ENCODE data around the gene XRCC5.
"Not testable (repeated sequence)": the region's sequence is repeated elsewhere in the genome, so short reads cannot be mapped to it uniquely, and the experiment has no call there.

The XRCC5 gene

GRCh38 chr2:216108967-216109921 is at the start of gene XRCC5:
XRCC5 (plus strand) TSS chr2:216109348; CDS start chr2:216109437, 89 bp downstream.
- peak; percentile 97 to 98 for DNase-seq

DNA sequence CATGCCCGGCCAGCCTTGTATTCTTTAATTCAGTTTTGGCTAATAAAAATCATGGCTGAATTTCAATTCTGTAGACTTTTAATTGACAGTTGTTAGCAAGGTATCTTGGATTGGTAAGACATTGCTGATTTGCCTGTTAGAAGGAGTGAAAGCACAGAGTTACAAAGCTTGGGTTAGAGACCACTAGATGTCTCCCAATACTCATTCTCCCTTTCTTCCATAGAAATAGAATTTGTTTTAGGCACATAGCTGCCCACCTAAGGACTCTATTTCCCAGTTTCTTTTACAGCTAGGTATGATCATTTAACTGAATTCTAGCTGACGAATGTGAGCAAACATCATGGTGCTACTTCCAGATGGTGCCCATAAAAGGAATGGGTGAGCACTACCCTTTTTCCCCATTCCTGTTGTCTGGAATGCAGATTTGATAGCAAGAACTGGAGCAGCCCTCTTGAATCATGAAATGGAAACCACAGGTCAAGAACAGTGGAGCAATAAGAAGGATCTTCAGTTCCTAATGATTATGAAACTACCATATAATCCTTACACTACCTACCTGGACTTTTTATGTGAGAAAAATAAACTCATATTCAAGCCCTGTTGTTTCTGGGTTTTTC is 45.0 kb upstream of the XRCC5 start:
- DNase-seq: no peak

DNA sequence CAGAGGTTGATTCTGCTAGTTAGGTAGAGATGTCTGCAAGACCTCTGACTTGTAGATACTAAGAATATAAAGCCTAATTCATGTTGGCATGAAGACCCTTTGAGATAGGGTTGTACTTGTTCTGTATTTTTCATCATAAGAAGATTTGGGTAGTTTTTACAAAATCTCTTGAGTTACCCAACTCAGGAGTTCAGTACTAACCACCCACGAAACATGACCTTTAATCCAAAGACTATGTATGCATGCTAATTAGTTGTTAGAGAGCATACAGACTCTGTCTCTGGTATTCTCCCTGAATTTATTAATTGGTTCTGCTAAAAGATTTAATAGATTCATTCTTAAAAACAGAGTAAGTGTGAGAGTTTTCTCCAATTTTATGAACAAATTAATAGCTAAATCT is 44.5 kb upstream of the XRCC5 start:
- no peak for DNase-seq

DNA sequence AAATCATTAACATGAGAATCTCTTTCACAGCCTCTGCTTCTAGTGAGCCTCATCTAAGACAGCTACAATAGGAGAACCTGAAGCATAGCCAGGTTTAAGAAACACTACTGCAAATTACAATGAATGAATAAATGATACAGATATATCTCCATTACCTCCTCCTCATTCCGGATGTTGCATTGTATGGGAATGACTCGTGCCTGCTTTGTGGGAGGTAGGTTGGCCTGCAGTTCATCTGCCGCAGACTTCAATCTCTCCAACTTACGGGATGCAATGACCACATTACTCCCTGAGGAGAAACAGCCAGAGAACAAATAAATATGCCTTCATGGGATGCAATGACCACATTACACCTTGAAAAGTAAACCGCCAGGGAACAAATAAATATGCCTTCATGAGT is 42.9 kb upstream of the XRCC5 start:
- no peak for DNase-seq

- no peak for DNase-seq
These were observed 40.1 kb upstream of the XRCC5 start for GRCh38 chr2:216069028-216069427.

DNA sequence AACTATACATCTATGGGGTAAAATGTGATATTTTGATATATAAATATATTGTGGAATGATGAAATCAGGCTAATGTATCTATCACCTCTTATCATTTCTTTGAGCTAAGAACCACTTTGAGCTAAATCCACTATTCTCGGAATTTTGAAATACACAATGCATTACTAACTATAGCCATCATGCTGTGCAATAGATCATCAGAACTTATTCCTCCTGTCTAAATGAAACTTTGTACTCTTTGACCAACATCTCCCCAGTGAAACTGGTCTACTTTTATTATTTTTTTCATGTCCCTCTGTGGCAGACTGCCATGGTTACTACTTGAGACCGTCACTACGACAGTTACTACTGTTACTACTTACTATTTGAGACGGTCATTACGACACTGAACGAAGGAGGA is 39.0 kb upstream of the XRCC5 start:
- DNase-seq: no peak

GRCh38 chr2:216071111-216071851 is 37.9 kb upstream of the XRCC5 start:
- DNase-seq: no peak

DNA sequence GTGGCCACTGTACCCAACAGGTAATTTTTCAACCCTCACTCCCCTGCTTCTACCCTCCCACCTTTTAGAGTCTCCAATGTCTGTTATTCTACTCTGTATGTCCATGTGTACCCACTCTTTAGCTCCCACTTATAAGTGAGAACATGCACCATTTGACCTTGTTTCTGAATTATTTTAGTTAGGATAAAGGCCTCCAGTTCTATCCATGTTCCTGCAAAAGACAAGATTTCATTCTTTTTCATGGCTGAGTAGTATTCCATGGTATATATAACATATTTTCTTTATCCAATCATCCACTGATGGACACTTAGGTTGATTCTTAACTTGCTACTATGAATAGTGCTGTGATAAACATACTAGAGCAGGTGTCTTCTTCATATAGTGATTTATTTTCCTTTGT is 36.7 kb upstream of the XRCC5 start:
- DNase-seq: no peak

DNA sequence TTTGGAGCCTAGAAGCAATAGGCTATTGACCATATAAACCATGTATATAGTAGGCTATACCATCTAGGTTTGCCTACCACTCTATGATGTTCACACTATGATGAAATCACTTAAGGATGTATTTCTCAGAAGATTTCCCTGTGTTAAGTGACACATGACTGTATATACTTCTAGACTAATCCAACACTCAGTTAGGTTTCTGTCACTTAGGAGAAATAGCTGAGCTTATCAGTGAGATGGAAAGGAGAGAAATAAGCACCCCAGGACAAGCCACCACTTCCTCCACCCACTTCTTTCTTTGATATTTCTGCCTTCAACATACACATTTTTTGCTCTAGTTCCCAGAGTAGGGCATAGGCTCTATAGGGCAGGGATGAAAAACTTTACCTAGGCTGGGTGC is 35.4 kb upstream of the XRCC5 start:
- no peak for DNase-seq

- DNase-seq: no peak
These were observed 34.8 kb upstream of the XRCC5 start for GRCh38 chr2:216074380-216074779.

GRCh38 chr2:216074794-216075193 is 34.4 kb upstream of the XRCC5 start:
- DNase-seq: no peak

DNA sequence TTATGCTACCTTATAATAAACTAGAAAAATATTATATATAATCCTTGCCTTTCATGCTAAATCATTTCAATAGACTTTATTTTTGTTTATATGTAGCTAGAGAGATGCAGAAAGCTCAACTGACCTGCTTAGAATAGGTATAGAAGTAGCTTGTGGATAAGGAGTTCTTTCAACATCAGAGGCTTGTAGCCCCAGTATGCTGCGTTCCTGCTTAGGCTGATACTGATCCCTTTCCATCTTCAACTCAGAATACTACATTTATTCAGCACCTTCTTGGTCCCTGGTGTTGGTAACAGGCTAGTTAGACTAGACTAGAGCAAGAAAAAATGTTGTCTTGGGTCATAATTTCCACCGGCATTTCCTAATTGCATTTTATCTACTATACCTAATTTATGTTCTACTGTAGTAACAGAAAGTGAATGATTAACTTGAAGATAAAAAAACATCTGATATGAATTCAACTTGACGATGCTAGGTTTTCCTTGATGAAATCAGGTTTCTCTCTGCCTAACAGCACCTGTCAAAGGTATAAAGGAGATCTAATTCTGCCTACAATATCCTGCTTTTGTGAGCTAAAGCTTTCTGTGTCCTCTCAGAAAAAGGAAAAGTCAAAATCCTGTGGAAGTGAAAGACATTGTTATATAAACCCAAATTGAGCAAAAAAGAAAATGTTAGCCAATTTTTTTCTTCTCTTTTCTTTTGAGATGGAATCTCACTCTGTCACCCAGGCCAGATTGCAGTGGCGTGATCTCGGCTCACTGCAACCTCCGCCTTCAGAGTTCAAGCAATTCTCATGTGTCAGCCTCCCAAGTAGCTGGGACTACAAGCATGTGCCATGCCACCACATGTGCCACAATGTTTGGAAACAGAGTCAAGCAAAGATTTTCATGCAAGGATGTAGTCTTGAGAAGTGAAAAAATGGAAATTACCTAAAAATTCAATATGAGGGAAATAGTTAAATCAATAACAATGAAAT is 33.4 kb upstream of the XRCC5 start:
- no peak for DNase-seq

DNA sequence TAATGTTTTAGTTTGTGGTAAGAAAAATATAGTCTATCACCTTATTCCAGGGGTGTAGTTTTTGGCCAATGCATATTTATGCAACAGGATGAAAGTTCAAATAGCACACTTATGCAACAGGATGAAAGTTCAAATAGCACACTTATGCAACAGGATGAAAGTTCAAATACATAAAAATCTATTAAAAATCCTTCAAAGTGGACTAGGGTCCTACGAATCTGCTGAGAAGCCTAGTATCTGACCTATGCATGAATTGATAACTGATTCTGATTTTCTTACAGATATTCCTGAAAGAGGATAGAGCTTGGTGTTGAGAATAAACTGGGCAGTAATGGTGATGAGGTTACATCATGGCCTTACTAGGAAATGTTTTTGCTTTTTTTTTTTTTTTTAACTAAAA is 30.4 kb upstream of the XRCC5 start:
- DNase-seq: no peak

DNA sequence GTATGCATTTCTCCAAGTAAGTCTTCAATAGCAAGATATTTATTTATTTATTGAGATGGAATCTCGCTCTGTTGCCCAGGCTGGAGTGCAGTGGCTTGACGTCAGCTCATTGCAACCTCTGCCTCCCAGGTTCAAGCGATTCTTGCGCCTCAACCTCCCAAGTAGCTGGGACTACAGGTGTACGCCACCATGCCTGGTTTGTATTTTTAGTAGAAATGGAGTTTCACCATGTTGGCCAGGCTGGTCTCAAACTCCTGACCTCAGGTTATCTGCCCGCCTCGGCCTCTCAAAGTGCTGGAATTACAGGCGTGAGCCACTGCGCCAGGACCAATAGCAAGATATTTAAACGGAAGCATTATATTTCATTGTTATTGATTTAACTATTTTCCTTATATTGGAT is 29.1 kb upstream of the XRCC5 start:
- not testable (repeated sequence) for DNase-seq

DNA sequence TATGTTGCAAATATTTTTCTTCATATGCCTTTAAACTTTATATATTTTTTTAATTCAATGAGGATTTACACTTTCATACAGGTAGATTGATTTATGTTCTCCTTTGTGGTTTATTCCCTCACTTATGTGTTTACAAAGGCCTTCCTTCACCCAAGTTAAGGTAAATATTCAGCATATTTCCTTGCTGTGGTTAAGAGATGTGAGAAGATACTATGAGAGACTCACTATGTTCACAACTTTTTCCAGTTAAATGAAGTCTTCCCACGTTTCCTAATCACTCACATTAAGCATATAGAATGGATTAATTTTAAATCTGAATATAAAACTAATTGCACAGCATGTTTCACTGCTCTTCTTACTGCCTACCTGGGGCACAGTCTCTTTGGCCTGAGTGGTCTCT is 28.1 kb upstream of the XRCC5 start:
- DNase-seq: no peak

DNA sequence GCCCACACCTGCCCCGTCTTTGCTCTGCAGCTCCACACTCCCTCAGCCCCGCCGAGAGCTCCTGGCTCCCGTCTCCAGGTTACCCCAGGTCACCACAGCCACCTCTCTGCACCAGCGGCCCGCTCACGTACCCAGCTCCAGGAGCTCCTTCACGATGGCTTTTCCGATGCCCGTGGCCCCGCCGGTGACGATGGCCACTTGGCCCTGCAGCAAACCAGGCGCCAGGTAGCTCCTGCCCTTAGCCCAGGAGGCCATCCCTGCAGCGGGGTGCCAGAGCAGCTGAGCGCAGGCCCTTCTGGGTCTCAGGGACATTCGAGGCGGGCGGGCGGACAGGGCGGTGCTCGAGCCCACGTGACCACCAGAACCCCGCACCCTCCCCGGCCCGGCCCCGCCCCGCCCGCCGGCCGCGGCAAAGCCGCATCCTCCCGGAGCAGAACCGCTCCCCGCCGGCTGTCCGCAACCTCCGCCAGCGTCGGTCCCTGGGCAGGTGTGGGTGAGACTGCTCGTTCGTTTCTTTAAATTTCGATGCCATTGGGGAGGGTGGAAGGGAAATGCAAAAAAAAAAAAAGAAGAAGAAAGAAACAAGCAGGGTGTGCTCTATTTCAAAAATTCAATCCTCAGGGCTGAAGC is 27.5 kb upstream of the XRCC5 start, which contains the start of the genes PECR and TMEM169:
Gene PECR (minus strand): TSS at position 323 of the 630 bp plus-strand sequence. CDS start 68 bp downstream, at position 255.
Gene TMEM169 (plus strand): TSS at position 433 of the 630 bp plus-strand sequence. CDS start 14,045 bp downstream, outside the sequence.
- peak; percentile 71 to 74 for DNase-seq

GRCh38 chr2:216082117-216082711 is 26.9 kb upstream of the XRCC5 start:
- DNase-seq: no peak

DNA sequence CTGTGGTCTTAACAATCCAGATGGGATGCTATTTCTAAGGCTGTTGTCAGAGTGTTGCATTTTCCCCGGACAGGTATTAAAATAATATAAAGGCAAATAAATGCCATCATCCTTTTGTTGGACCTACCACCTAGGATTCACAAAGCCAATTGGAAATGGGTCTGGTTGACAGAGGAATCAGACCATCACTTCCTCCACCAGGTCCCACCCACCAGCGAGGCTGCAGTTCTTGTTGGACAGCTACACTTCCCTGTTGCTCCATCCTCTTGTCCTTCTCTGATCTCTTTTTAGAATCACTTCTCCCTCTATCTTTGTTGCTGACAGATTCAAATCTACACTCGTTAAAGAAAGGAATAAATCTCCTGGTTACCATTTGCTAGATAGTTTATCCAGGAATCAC is 26.3 kb upstream of the XRCC5 start:
- DNase-seq: no peak

DNA sequence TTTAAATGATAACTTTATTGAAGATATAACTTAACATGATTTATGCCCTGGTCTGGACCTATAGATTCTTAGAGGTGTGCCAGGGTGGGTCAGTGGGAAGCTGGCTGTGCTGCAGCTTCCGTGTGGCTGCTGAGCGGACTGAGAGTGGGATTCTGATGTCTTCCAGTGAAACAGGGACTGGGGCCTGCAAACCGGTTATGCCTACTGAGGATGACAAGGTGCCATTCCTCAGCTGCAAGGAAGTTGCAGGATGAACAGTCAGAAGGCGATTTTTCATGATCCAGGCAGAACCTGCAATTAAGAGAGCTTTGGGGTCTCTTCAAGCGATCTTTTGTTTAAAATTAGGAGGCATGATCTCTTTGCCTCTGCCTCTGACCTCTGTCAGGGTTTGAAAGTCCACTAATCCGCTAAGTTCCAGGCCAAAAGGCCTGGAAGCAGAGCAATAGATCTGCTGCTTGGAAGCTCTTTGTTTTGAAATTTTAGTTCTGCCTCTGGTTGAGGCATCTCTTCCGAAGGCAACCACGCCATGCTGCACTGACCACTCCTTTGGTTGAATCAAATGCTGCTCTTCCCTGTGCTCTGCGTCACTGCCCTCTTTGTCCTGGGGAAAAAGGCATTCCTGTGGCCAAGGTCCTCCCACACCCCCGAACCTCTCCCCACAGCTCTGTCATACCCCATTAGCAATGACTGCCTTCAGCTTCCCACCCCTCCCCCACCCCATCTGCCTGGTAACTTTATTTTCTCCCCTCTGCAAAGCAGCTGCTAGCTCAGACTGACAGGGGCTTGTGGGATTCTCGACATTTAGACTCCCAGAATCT is 25.5 kb upstream of the XRCC5 start:
- no peak for DNase-seq

GRCh38 chr2:216084547-216084946 is 24.6 kb upstream of the XRCC5 start:
- DNase-seq: peak; percentile 9 to 30
